GM12874 (cell line): ENCODE data around the gene PPP1R12B.

Source experiments
- TF ChIP-seq, protein P1 (sequence below): IDR thresholded peaks from 2 replicates; pipeline ENCODE4 v1.5.1; 2011; ENCODE audit warnings: low read depth, mild to moderate bottlenecking, control low read depth, low read length, moderate library complexity; ENCODE audit not compliant: insufficient read depth

PPP1R12B gene

DNA sequence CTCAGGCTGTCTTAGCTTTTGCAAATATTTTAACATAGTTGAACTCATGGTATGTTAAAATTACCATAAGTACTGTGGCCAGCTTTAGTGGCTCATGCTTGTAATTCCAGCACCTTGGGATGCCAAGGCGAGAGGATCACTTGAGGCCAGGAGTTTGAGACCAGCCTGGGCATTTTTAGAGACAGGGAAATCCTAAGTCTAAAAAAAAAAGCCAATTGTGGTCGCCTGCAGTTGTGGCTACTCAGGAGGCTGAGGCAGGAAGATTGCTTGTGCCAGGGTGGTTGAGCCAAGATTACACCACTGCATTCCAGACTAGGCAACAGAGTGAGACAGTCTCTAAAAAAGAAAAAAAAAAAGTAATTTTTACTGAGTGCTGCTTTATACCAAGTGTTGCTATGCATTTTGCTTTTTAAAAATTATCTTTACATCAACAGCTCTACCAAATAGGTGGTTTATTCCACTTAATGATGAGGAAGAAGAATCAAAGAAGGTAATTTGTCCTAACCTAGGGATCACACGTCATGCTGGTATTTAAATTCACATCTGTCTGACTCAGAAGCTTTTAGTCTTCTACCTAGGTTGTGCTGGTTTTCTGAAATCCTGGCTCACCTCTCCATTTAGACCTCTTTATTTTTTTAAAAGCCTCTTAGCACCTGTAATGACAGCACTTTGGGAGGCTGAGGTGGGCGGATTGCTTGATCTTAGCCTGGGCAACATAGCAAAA, 16.8 kb downstream of the PPP1R12B start:
- TF ChIP-seq, protein P1, sequence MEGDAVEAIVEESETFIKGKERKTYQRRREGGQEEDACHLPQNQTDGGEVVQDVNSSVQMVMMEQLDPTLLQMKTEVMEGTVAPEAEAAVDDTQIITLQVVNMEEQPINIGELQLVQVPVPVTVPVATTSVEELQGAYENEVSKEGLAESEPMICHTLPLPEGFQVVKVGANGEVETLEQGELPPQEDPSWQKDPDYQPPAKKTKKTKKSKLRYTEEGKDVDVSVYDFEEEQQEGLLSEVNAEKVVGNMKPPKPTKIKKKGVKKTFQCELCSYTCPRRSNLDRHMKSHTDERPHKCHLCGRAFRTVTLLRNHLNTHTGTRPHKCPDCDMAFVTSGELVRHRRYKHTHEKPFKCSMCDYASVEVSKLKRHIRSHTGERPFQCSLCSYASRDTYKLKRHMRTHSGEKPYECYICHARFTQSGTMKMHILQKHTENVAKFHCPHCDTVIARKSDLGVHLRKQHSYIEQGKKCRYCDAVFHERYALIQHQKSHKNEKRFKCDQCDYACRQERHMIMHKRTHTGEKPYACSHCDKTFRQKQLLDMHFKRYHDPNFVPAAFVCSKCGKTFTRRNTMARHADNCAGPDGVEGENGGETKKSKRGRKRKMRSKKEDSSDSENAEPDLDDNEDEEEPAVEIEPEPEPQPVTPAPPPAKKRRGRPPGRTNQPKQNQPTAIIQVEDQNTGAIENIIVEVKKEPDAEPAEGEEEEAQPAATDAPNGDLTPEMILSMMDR = no peak

DNA sequence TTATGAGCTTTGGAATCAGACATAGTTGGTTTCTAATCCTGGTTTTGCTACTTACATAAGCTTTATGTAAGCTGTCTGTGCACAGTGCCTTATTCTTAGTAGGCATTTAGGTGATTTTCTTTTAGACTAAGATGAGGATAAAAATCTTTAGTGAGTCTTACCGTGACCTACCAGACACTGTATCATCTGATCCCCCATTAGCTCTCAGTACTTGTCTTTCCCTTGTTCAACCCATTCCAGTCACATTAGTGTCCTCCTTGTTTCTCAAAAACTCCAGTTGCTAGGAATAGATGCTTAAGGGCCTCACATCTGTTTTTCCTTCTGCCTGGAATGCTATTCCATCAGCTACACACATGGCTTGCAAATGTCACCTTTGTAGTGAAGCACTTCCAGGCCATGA, 18.8 kb downstream of the PPP1R12B start:
- TF ChIP-seq, protein P1 = no peak

DNA sequence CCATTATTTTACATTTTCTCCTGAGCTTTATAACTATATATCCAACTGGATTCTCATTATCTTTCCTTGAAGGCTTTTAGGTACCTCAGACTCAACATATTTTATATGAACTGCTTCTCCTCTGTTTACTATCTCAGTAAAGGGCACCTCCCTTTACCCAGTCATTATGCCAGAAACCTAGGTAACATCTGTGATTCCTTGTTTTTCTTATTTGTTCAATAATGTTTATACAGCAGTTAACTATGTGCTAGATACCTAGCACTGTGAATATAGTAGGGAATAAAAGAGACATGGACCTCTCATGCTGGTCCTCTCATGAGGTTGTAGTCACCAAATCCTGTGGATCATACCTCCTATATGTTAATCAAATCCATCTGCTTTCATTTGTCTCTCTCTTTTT, 25.6 kb downstream of the PPP1R12B start:
- TF ChIP-seq, protein P1 = no peak

DNA sequence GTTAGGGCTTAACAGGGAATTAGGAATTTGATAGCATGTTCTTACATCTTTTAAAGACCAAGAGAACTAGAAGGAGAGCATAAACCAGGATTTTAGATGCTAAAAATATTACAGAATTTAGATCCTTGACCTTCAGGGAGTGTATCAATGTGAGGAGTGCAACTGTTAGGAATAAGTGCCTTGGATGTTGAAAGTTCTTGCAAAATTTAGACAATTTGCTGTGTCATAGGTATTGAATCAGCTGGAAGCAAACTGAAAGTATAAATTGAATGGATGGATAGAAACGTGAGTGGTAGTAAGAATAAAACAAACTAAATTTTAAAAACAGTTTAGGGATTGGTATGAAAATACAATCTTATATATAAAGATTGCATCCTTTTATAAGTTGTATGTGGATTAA, 27.7 kb downstream of the PPP1R12B start:
- TF ChIP-seq, protein P1 = no peak

DNA sequence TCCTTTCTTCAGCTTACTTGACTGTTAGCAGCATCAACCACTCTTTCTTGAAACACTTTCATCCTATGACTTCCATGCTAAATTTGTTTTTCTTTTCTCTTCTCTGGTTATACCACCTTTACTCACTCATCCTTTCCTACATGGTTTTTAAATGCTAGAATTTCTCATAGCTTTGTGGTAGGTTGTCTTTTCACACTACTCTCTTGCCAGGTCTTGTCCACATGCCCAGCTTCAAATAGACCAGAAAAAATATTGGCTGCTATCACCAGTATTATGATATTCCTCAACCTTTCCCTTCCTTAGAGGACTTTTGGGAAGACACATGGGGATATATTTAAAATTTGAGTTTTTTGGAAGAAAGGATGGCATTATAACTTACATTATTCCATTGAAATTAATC, 48.8 kb downstream of the PPP1R12B start:
- TF ChIP-seq, protein P1 = no peak

DNA sequence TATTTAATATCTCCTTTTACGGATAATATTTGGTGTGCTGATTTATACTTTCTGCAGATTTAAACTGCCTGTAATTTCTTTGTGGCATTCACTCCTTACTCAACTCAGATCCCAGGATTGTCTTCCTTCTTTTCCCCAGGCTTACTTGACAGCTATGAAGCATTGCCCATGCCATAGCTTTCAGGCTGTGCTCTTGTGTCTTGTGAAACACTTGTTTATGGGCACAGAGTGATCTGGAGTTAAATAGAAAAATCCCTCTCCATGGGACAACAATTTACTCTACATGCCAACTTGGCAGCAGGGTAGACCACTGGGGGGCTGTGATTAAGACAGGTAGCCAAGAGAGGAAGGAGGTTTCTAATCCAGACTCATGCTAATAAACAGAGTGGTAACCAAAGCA, 57.4 kb downstream of the PPP1R12B start:
- TF ChIP-seq, protein P1 = no peak

DNA sequence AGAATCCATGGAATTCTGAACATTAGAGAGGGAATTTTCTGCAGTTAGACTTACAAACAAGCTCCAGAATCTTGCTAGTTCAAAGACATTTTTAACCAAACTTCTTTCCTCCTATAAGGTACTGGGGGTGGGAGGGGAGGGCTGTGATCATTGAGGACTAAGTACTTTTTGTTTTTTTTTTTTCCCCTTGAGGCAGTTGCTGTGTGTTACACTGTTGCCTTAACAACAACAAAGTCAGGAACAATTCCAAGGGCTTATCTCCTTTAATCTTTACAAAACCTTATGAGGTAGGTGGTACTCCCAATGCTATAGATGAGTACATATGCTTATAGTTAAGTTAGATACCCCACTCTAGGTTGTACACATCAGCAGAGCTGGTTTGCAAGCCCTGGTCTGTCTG, 62.9 kb downstream of the PPP1R12B start:
- TF ChIP-seq, protein P1 = no peak
